IMR-90 (cell line): ENCODE results near the gene CSNK2B. TPM values are rescaled to one million over a fixed set of nuclear protein-coding genes. Genes with fewer than 3 reads are reported as not detected.

ENCODE experiments used
- ATAC-seq: fragments of 200-7000 bp; cut with Tn5 transposase; 2 replicates; pipeline ENCODE4 v1.9.1; 2020; ENCODE audit warnings: low read depth, mild to moderate bottlenecking, moderate library complexity
- BruUV-seq: library from RNA; stranded (reverse); fragments of 400-500 nt; replicated peaks from 2 replicates; lab custom pipeline; 2021; lab: Mats Ljungman, UMichigan
- CTCF ChIA-PET: fragments of 300-600 bp; formaldehyde crosslinking; extraction: SDS; loops from one replicate; lab custom pipeline; 2021; ENCODE audit warnings: antibody characterized with exemption; lab: Yijun Ruan, JAX
- POLR2A ChIA-PET: fragments of 300-600 bp; sonication (Branson Sonifier 250); formaldehyde crosslinking; loops from one replicate; lab custom pipeline; 2022; ENCODE audit warnings: antibody characterized with exemption; ENCODE audit not compliant: unreplicated experiment; lab: Charles Lee
- DNase-seq: peaks from one replicate; pipeline ENCODE4 v3.0.0; 2013
- H2AFZ ChIP-seq: replicated peaks from 2 replicates; pipeline ENCODE3; 2013; ENCODE audit warnings: low read length, mild to moderate bottlenecking; ENCODE audit not compliant: poor library complexity
- H2AK5ac ChIP-seq: 2 replicates; pipeline ENCODE4 v1.6.1; 2013; ENCODE audit warnings: low read depth, low read length, inconsistent platforms
- H2AK9ac ChIP-seq: replicated peaks from 2 replicates; pipeline ENCODE3; 2013; ENCODE audit warnings: mild to moderate bottlenecking, low read depth, low read length, moderate library complexity; ENCODE audit not compliant: poor library complexity
- H2BK120ac ChIP-seq: 2 replicates; pipeline ENCODE4 v1.6.1; 2013; ENCODE audit warnings: low read depth, low read length, inconsistent platforms
- H2BK15ac ChIP-seq: 3 replicates; pipeline ENCODE4 v1.6.1; 2013; ENCODE audit warnings: low read depth, low read length, inconsistent platforms
- H2BK20ac ChIP-seq: 2 replicates; pipeline ENCODE4 v1.6.1; 2013; ENCODE audit warnings: low read depth, mild to moderate bottlenecking, inconsistent platforms, low read length, moderate library complexity
- H2BK5ac ChIP-seq: 2 replicates; pipeline ENCODE4 v1.6.1; 2013; ENCODE audit warnings: mild to moderate bottlenecking, low read depth, low read length, inconsistent platforms; ENCODE audit not compliant: poor library complexity, severe bottlenecking
- H3K14ac ChIP-seq: replicated peaks from 2 replicates; pipeline ENCODE4 v1.6.1; 2013; ENCODE audit warnings: low read depth, low read length, inconsistent platforms
- H3K18ac ChIP-seq: 2 replicates; pipeline ENCODE4 v1.6.1; 2013; ENCODE audit warnings: low read depth, low read length, control low read depth
- H3K23ac ChIP-seq: 2 replicates; pipeline ENCODE4 v1.6.1; 2013; ENCODE audit warnings: low read depth, low read length, inconsistent platforms
- H3K27ac ChIP-seq: 2 replicates; pipeline ENCODE4 v1.5.1; 2013; ENCODE audit warnings: mild to moderate bottlenecking, control low read depth, low read length; ENCODE audit not compliant: insufficient read depth
- H3K27me3 ChIP-seq: 2 replicates; pipeline ENCODE4 v1.6.1; 2013; ENCODE audit warnings: low read length; ENCODE audit not compliant: control insufficient read depth, insufficient read depth
- H3K36me3 ChIP-seq: 2 replicates; pipeline ENCODE4 v1.6.1; 2013; ENCODE audit warnings: low read length, mixed read lengths; ENCODE audit not compliant: control insufficient read depth, insufficient read depth
- H3K4ac ChIP-seq: 2 replicates; pipeline ENCODE4 v1.6.1; 2013; ENCODE audit warnings: low read depth, low read length, inconsistent platforms
- H3K4me1 ChIP-seq: 2 replicates; pipeline ENCODE4 v1.6.1; 2013; ENCODE audit warnings: low read length, mixed read lengths; ENCODE audit not compliant: control insufficient read depth, insufficient read depth
- H3K4me2 ChIP-seq: 2 replicates; pipeline ENCODE4 v1.6.1; 2013; ENCODE audit warnings: low read depth, mild to moderate bottlenecking, control low read depth, low read length, moderate library complexity
- H3K4me3 ChIP-seq: 2 replicates; pipeline ENCODE4 v1.5.1; 2013; ENCODE audit warnings: low read depth, mild to moderate bottlenecking, control low read depth, low read length, moderate library complexity; ENCODE audit not compliant: insufficient read depth
- H3K56ac ChIP-seq: 2 replicates; pipeline ENCODE4 v1.6.1; 2013; ENCODE audit warnings: low read length, inconsistent platforms; ENCODE audit not compliant: insufficient read depth; ENCODE audit errors: extremely low read depth
- H3K79me1 ChIP-seq, 2 experiments: 2 replicates each; pipeline ENCODE4 v1.6.1; 2013; ENCODE audit warnings: low read length in 2 of 2, inconsistent platforms in 1 of 2, low read depth in 1 of 2
- H3K9ac ChIP-seq: 2 replicates; pipeline ENCODE4 v1.6.1; 2013; ENCODE audit warnings: low read depth, low read length, control low read depth
- H3K9me1 ChIP-seq: 2 replicates; pipeline ENCODE4 v1.6.1; 2013; ENCODE audit warnings: low read length, inconsistent platforms; ENCODE audit not compliant: insufficient read depth
- H3K9me3 ChIP-seq: 2 replicates; pipeline ENCODE4 v1.6.1; 2013; ENCODE audit warnings: low read length; ENCODE audit not compliant: control insufficient read depth, insufficient read depth
- H4K20me1 ChIP-seq: 2 replicates; pipeline ENCODE4 v1.6.1; 2013; ENCODE audit warnings: low read length, inconsistent platforms; ENCODE audit not compliant: insufficient read depth
- H4K5ac ChIP-seq: 2 replicates; pipeline ENCODE4 v1.6.1; 2013; ENCODE audit warnings: mild to moderate bottlenecking, low read depth, low read length, control low read depth
- H4K8ac ChIP-seq, 2 experiments: 2 replicates each; pipeline ENCODE4 v1.6.1; 2013; ENCODE audit warnings: low read depth in 2 of 2, low read length in 2 of 2, control low read depth in 1 of 2, inconsistent platforms in 1 of 2
- H4K91ac ChIP-seq: 2 replicates; pipeline ENCODE4 v1.6.1; 2013; ENCODE audit warnings: low read depth, low read length, inconsistent platforms; ENCODE audit not compliant: insufficient read depth
- BHLHE40 ChIP-seq: fragments of 150-350 bp; IDR thresholded peaks from 2 replicates; pipeline ENCODE4 v1.6.1; 2016; ENCODE audit warnings: mild to moderate bottlenecking, low read depth, low read length
- CEBPB ChIP-seq: IDR thresholded peaks from 2 replicates; pipeline ENCODE4 v1.6.1; 2012; ENCODE audit warnings: low read depth, low read length, improper control_type of control experiment
- CHD1 ChIP-seq: IDR thresholded peaks from 2 replicates; pipeline ENCODE4 v1.6.1; 2012; ENCODE audit warnings: low read depth, low read length, improper control_type of control experiment
- CTCF ChIP-seq: conservative IDR thresholded peaks from 2 replicates; pipeline ENCODE4 v1.5.1; 2012; ENCODE audit warnings: mild to moderate bottlenecking, low read depth, low read length, improper control_type of control experiment
- FOS ChIP-seq: fragments of 150-350 bp; IDR thresholded peaks from 2 replicates; pipeline ENCODE4 v1.6.1; 2016; ENCODE audit warnings: low read depth, low read length
- MAZ ChIP-seq: IDR thresholded peaks from 2 replicates; pipeline ENCODE4 v1.6.1; 2012; ENCODE audit warnings: low read depth, mild to moderate bottlenecking, low read length, improper control_type of control experiment, moderate library complexity, borderline replicate concordance
- NFE2L2 ChIP-seq: fragments of 150-350 bp; IDR thresholded peaks from 2 replicates; pipeline ENCODE4 v1.6.1; 2016; ENCODE audit warnings: low read depth, mild to moderate bottlenecking, low read length
- RAD21 ChIP-seq: IDR thresholded peaks from 2 replicates; pipeline ENCODE4 v1.6.1; 2012; ENCODE audit warnings: low read length, improper control_type of control experiment
- RCOR1 ChIP-seq: IDR thresholded peaks from 2 replicates; pipeline ENCODE4 v1.6.1; 2012; ENCODE audit warnings: mild to moderate bottlenecking, low read length, improper control_type of control experiment; ENCODE audit not compliant: insufficient replicate concordance
- RFX5 ChIP-seq: IDR thresholded peaks from 2 replicates; pipeline ENCODE4 v1.8.0; 2012; ENCODE audit warnings: low read depth, mild to moderate bottlenecking, low read length, moderate library complexity
- SMC3 ChIP-seq: fragments of 150-350 bp; IDR thresholded peaks from 2 replicates; pipeline ENCODE4 v1.6.1; 2016; ENCODE audit warnings: low read depth, mild to moderate bottlenecking, antibody characterized with exemption, low read length, moderate library complexity
- WGBS, 2 experiments: methylation state at CpG; one replicate each; pipeline versions ENCODE4 v1.1.5 to v1.1.7; 2013; ENCODE audit warnings: missing lambda C conversion rate in 2 of 2; ENCODE audit not compliant: insufficient read length in 1 of 2; ENCODE audit errors: extremely low coverage in 2 of 2; 5-methylcytosine and 5-hydroxymethylcytosine counted together
- dilution Hi-C: fragments of 300-500 bp; cut with HindIII; formaldehyde crosslinking; loops from one replicate; pipeline ENCODE4 v1.14.3; 2018; ENCODE audit warnings: low sequenced_read_pairs; ENCODE audit not compliant: unreplicated experiment
- in situ Hi-C: fragments of 300-500 bp; cut with MboI; formaldehyde crosslinking; loops from 3 replicates; pipeline ENCODE4 v1.14.3; 2019; ENCODE audit warnings: low sequenced_read_pairs, inconsistent platforms, mixed read lengths
- intact Hi-C: fragments of 100-400 bp; cut with micrococcal nuclease; formaldehyde crosslinking; loops from 2 replicates; pipeline ENCODE4 v1.10.0; 2022
- polyA plus RNA-seq, 3 experiments: library from polyadenylated mRNA; depleted of rRNA; stranded (reverse); fragments of >200 nt; gene quantifications; 2 replicates each; pipeline ENCODE4 v1.2.3, GENCODE V29; 2012; ENCODE audit warnings: low replicate concordance in 1 of 3
- total RNA-seq: library from RNA; depleted of rRNA; stranded (reverse); fragments of >200 nt; gene quantifications from 2 replicates; pipeline ENCODE4 v1.2.3, GENCODE V29; 2012
- TF ChIP-seq, protein P1 (sequence below): fragments of 150-350 bp; IDR thresholded peaks from 2 replicates; pipeline ENCODE4 v1.6.1; 2016; ENCODE audit warnings: low read depth, mild to moderate bottlenecking, low read length, moderate library complexity, borderline replicate concordance

Gene CSNK2B
- total and polyA plus RNA-seq, 2 of the 4 experiments (the other 2 are of a cell fraction): 194 to 240 TPM

DNA sequence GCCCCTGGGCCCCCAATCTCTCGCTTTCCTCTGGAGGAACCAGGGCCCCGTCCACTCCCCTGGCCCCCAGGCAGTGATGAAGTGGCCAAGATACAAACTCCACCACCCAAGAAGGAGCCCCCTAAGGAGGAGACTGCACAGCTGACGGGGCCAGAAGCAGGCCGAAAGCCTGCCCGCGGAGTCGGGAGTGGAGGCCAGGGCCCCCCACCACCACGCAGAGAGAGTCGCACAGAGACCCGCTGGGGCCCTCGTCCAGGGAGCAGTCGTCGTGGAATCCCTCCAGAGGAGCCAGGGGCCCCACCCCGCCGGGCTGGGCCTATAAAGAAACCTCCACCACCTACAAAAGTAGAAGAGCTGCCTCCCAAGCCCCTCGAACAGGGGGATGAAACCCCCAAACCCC lies 34.7 kb upstream of the CSNK2B start:
- no peak for TF ChIP-seq FOS
- no peak for TF ChIP-seq RCOR1
- TF ChIP-seq, protein P1, sequence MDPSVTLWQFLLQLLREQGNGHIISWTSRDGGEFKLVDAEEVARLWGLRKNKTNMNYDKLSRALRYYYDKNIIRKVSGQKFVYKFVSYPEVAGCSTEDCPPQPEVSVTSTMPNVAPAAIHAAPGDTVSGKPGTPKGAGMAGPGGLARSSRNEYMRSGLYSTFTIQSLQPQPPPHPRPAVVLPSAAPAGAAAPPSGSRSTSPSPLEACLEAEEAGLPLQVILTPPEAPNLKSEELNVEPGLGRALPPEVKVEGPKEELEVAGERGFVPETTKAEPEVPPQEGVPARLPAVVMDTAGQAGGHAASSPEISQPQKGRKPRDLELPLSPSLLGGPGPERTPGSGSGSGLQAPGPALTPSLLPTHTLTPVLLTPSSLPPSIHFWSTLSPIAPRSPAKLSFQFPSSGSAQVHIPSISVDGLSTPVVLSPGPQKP: no peak
- TF ChIP-seq BHLHE40: no peak
- no peak for TF ChIP-seq CTCF
- no peak for TF ChIP-seq CEBPB
- no peak for TF ChIP-seq MAZ
- no peak for TF ChIP-seq SMC3
- no peak for TF ChIP-seq RFX5
- TF ChIP-seq CHD1: no peak
- TF ChIP-seq NFE2L2: no peak
- TF ChIP-seq RAD21: no peak
- H3K27ac ChIP-seq: no peak overlapping the region
- dilution Hi-C loops: no loop called here
- H3K4ac ChIP-seq: no peak overlapping the region
- no peak overlapping the region for H4K91ac ChIP-seq
- intact Hi-C loops: no loop called here
- no TSS peak for BruUV-seq
- peaks cover 93% of the 10 kb centered on the region for H3K36me3 ChIP-seq
- no peak overlapping the region for H3K23ac ChIP-seq
- ChIA-PET POLR2A (no interaction called here), CTCF (no interaction called here)
- WGBS, 2 experiments: 97% methylated on average over 5 of the region's 16 CpGs; no CpG with 5 or more reads in 1 of the 2 experiments
- H2AFZ ChIP-seq: no peak overlapping the region
- no peak overlapping the region for H3K4me3 ChIP-seq
- no peak overlapping the region for H2BK20ac ChIP-seq
- H4K20me1 ChIP-seq: peaks cover 27% of the 10 kb centered on the region
- in situ Hi-C loops: no loop called here
- no peak overlapping the region for H3K56ac ChIP-seq
- ATAC-seq: no peak
- H3K4me1 ChIP-seq: no peaks in the 10 kb centered on the region
- H3K79me1 ChIP-seq: peaks cover 44 to 62% of the 10 kb centered on the region in 2 experiments
- H3K9me1 ChIP-seq: no peaks in the 10 kb centered on the region
- no peak for DNase-seq
- no peak overlapping the region for H2BK15ac ChIP-seq
- H3K9me3 ChIP-seq: no peaks in the 10 kb centered on the region
- H4K5ac ChIP-seq: no peak overlapping the region
- no peak overlapping the region for H3K14ac ChIP-seq
- H3K9ac ChIP-seq: no peak overlapping the region
- H2BK5ac ChIP-seq: no peak overlapping the region
- no peaks in the 10 kb centered on the region for H3K27me3 ChIP-seq
- H3K18ac ChIP-seq: no peak overlapping the region
- no peak overlapping the region for H2BK120ac ChIP-seq
- H4K8ac ChIP-seq: no peak overlapping the region
- H3K4me2 ChIP-seq: no peak overlapping the region
- H2AK9ac ChIP-seq: peak overlapping the region; percentile 75
- no peak overlapping the region for H2AK5ac ChIP-seq
